ENCODE results near the gene DUSP15. TPM values are rescaled to one million over a fixed set of nuclear protein-coding genes. Genes with fewer than 3 reads are reported as not detected.

DUSP15 gene
- total RNA-seq, 1 experiment from 2014 or later = 9.1 TPM

DNA sequence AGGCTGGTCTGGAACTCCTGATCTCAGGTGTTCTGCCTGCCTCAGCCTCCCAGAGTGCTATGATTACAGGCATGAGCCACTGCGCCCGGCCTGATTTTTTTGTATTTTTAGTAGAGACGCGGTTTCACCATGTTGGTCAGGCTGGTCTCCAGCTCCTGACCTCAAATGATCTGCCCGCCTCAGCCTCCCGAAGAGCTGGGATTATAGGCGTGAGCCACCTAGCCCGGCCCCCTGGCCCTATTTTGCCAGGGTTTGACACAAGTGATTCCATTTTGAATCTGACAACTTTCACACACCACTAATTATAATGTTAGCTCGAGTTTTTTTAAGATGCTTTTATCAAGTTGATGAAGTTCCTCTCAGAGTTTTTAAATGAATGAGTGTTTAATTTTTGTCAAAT lies 25.7 kb upstream of the DUSP15 start:
- Histone ChIP-seq H3K9me3 (0 out of 2 replicates have a peak, but pooled peaks cover 3% of the 10 kb centered on the region), H3K4me3 (ENCODE audit: low read depth, low read length) (no peak overlapping the region), H3K4me1 (no peaks in the 10 kb centered on the region), H3K36me3 (ENCODE audit: control insufficient read depth, insufficient read depth, low read length) (no peaks in the 10 kb centered on the region), H3K27me3 (replicated peaks; ENCODE audit: control insufficient read depth, insufficient read depth, low read length) (peaks cover 2% of the 10 kb centered on the region)
- Mint-ChIP-seq H3K4me1 (ENCODE audit: low read depth, unreplicated experiment) (no peaks in the 10 kb centered on the region), H3K4me3 (ENCODE audit: unreplicated experiment) (no peak overlapping the region), H3K27me3 (ENCODE audit: insufficient read depth, unreplicated experiment) (peaks cover 10% of the 10 kb centered on the region), H3K9me3 (ENCODE audit: unreplicated experiment) (no peaks in the 10 kb centered on the region), H3K27ac (ENCODE audit: unreplicated experiment) (no peak overlapping the region), H3K36me3 (ENCODE audit: insufficient read depth, unreplicated experiment) (no peaks in the 10 kb centered on the region)
- intact Hi-C loops (cut with micrococcal nuclease; ENCODE audit: unreplicated experiment) = no loop called here
- POLR2A ChIA-PET = no interaction called here
- DNase-seq = peak in 1 of 2 experiments; percentile 28
- no TSS peak for BruUV-seq (replicated peaks)
- CTCF ChIA-PET = interaction anchor here (0.8 to 1.3 kb wide), 2 partner anchors 16 to 122 kb away, joined by 4 read pairs; no protein-coding TSS in a partner anchor
- TF ChIP-seq, protein P1, sequence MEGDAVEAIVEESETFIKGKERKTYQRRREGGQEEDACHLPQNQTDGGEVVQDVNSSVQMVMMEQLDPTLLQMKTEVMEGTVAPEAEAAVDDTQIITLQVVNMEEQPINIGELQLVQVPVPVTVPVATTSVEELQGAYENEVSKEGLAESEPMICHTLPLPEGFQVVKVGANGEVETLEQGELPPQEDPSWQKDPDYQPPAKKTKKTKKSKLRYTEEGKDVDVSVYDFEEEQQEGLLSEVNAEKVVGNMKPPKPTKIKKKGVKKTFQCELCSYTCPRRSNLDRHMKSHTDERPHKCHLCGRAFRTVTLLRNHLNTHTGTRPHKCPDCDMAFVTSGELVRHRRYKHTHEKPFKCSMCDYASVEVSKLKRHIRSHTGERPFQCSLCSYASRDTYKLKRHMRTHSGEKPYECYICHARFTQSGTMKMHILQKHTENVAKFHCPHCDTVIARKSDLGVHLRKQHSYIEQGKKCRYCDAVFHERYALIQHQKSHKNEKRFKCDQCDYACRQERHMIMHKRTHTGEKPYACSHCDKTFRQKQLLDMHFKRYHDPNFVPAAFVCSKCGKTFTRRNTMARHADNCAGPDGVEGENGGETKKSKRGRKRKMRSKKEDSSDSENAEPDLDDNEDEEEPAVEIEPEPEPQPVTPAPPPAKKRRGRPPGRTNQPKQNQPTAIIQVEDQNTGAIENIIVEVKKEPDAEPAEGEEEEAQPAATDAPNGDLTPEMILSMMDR (IDR thresholded peaks at IDR 0.05; ENCODE audit: insufficient read depth in 1 of 2, low read depth in 1 of 2, low read length in 1 of 2, severe bottlenecking in 1 of 2, unreplicated experiment in 1 of 2) = no peak

DNA sequence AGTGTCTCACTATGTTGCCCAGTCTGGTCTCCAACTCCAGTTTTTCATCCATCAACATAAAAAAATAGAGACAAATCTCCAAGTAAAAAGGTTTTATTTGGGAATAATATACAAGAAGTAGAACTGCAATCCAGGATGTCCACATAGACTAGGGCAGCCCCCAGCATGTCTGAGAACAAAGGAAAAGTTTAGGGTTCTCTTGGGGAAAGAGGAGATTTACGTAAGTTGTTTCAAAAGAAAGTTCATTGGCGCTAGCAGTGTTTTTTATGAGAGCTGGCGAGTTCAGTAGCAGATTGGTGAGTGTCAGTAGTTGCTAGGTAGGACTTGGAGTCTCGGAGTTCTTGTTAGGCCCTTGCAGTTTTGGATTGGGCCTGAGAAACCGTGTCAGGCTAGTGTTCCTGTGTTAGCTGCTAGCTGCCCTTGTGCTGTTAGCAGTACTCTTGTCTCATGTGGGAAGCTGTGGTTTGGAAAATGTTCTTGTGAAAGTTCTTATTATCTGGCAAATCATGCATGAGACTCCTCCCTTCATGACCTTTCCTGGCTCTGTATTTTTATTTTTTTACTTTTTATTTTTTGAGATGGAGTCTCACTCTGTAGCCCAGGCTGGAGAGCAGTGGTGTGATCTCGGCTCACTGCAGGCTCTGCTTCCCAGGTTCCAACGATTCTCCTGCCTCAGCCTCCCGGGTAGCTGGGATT lies 24.8 kb upstream of the DUSP15 start:
- intact Hi-C loops (cut with micrococcal nuclease; ENCODE audit: unreplicated experiment) = no loop called here
- no peak overlapping the region for H3K27ac Mint-ChIP-seq (ENCODE audit: unreplicated experiment)
- H3K9me3 Mint-ChIP-seq (ENCODE audit: unreplicated experiment) = no peaks in the 10 kb centered on the region
- no peak overlapping the region for H3K4me3 Mint-ChIP-seq (ENCODE audit: unreplicated experiment)
- ChIA-PET POLR2A (interaction anchor here (0.8 kb wide), 1 partner anchor 47 kb away, joined by 4 read pairs; no protein-coding TSS in a partner anchor), CTCF (interaction anchor here (0.8 to 1.3 kb wide), 4 partner anchors 15 to 123 kb away, joined by 3 to 4 read pairs (median 4); partner anchors contain the start of gene PDRG1)
- Histone ChIP-seq H3K4me1 (no peaks in the 10 kb centered on the region), H3K4me3 (ENCODE audit: low read depth, low read length) (no peak overlapping the region), H3K9me3 (0 out of 2 replicates have a peak, but pooled peaks cover 3% of the 10 kb centered on the region), H3K27me3 (replicated peaks; ENCODE audit: control insufficient read depth, insufficient read depth, low read length) (peaks cover 2% of the 10 kb centered on the region), H3K36me3 (ENCODE audit: control insufficient read depth, insufficient read depth, low read length) (no peaks in the 10 kb centered on the region)
- no TSS peak for BruUV-seq (replicated peaks)
- TF ChIP-seq, protein P1 (IDR thresholded peaks at IDR 0.05; ENCODE audit: insufficient read depth in 1 of 2, low read depth in 1 of 2, low read length in 1 of 2, severe bottlenecking in 1 of 2, unreplicated experiment in 1 of 2) = no peak
- H3K27me3 Mint-ChIP-seq (ENCODE audit: insufficient read depth, unreplicated experiment) = peaks cover 10% of the 10 kb centered on the region
- DNase-seq = peak; percentile 38 to 53
- no peaks in the 10 kb centered on the region for H3K4me1 Mint-ChIP-seq (ENCODE audit: low read depth, unreplicated experiment)
- no peaks in the 10 kb centered on the region for H3K36me3 Mint-ChIP-seq (ENCODE audit: insufficient read depth, unreplicated experiment)

DNA sequence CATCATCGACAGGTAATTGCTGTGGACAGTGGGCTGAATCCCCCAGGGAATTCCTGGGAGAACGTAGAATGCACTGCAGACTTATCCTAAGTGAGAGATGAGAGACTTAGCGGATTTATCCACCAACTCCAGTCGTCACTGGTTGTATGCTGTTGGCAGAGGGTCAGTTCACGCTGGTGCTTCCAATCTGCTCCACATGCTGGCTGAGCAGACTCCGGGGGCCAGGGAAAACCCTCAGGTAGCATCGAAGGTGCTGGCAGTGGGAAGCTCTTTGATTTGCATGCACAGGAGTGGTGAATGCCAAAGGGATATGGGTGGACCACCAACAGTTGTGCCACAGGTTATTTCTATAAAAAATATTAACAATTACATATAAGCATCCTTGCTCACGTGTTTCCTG lies 20.3 kb upstream of the DUSP15 start:
- Histone ChIP-seq H3K36me3 (ENCODE audit: control insufficient read depth, insufficient read depth, low read length) (no peaks in the 10 kb centered on the region), H3K4me3 (ENCODE audit: low read depth, low read length) (no peak overlapping the region), H3K4me1 (no peaks in the 10 kb centered on the region), H3K9me3 (0 out of 2 replicates have a peak, but pooled peaks cover 3% of the 10 kb centered on the region), H3K27me3 (replicated peaks; ENCODE audit: control insufficient read depth, insufficient read depth, low read length) (0 out of 2 replicates have a peak, but pooled peaks cover 1% of the 10 kb centered on the region)
- H3K4me3 Mint-ChIP-seq (ENCODE audit: unreplicated experiment) = no peak overlapping the region
- intact Hi-C loops (cut with micrococcal nuclease; ENCODE audit: unreplicated experiment) = no loop called here
- peak in 1 of 2 experiments; percentile 38 for DNase-seq
- POLR2A ChIA-PET = no interaction called here
- H3K4me1 Mint-ChIP-seq (ENCODE audit: low read depth, unreplicated experiment) = no peaks in the 10 kb centered on the region
- peaks cover 18% of the 10 kb centered on the region for H3K27me3 Mint-ChIP-seq (ENCODE audit: insufficient read depth, unreplicated experiment)
- no TSS peak for BruUV-seq (replicated peaks)
- H3K27ac Mint-ChIP-seq (ENCODE audit: unreplicated experiment) = no peak overlapping the region
- H3K9me3 Mint-ChIP-seq (ENCODE audit: unreplicated experiment) = no peaks in the 10 kb centered on the region
- no peaks in the 10 kb centered on the region for H3K36me3 Mint-ChIP-seq (ENCODE audit: insufficient read depth, unreplicated experiment)
- TF ChIP-seq, protein P1 (IDR thresholded peaks at IDR 0.05; ENCODE audit: insufficient read depth in 1 of 2, low read depth in 1 of 2, low read length in 1 of 2, severe bottlenecking in 1 of 2, unreplicated experiment in 1 of 2) = no peak
- CTCF ChIA-PET = interaction anchor here (0.6 to 0.9 kb wide), 3 partner anchors 34 to 578 kb away, joined by 3 to 15 read pairs (median 4); no protein-coding TSS in a partner anchor

All from Caco-2 (cell line).